ENCODE results near the gene LYPD1. TPM values are rescaled to one million over a fixed set of nuclear protein-coding genes. Genes with fewer than 3 reads are reported as not detected.

LYPD1 gene
- total and polyA plus RNA-seq, 2 experiments from 2014 or later = 1.5 to 4.2 TPM

DNA sequence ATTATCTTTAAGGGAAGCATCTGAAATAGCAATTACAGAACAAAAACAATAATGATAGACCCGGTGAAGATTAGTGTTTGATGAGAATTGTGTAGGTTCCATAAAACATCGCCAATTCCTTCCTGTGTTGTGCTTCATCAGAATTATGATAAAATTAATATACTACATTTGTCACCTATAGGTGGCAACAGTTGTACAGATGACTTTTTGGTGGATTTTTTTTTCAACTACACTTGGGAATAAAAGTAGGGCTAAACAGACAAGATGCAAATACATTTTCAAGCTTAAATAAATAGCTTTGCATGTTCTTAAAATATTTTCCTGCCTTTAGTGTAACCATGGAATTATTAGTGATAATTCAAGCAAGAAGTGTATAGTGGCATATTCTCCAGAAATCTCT, 7.0 kb upstream of the LYPD1 start:
- Histone ChIP-seq H3K4me2 (no peak overlapping the region), H4K20me1 (replicated peaks; ENCODE audit: insufficient read depth) (no peaks in the 10 kb centered on the region), H3K4me1 (ENCODE audit: insufficient read depth) (peaks cover under 1% of the 10 kb centered on the region; the same call in 1 of the 2 replicates), H3F3A (replicated peaks; ENCODE audit: low read depth) (no peaks in the 10 kb centered on the region), H3K27ac (ENCODE audit: low read depth) (no peak overlapping the region), H2AFZ (no peak overlapping the region), H3K79me2 (replicated peaks; ENCODE audit: insufficient read depth) (no peaks in the 10 kb centered on the region), H3K4me3 (no peak overlapping the region), H3K27me3 (ENCODE audit: insufficient read depth) (peaks cover 30% of the 10 kb centered on the region), H3K9me2 (ENCODE audit: insufficient read depth) (peaks cover 6% of the 10 kb centered on the region; the same call in 1 of the 2 replicates), H3K36me3 (ENCODE audit: insufficient read depth) (no peaks in the 10 kb centered on the region)
- Mint-ChIP-seq H3K4me1 (no peaks in the 10 kb centered on the region), H3K36me3 (ENCODE audit: low read depth) (no peaks in the 10 kb centered on the region), H3K4me3 (no peak overlapping the region), H3K27me3 (ENCODE audit: insufficient read depth, low read depth, poor library complexity) (peaks cover 9% of the 10 kb centered on the region), H3K27ac (no peak overlapping the region), H3K9me3 (no peaks in the 10 kb centered on the region)
- DNase-seq (ENCODE audit: low spot score) = no peak
- TF ChIP-seq EZH2phosphoT487 (IDR thresholded peaks at IDR 0.05; ENCODE audit: unreplicated experiment) (no peak), ZNF114 (CRISPR knock-in tag; IDR thresholded peaks at IDR 0.05) (no peak), EZH2 (IDR thresholded peaks at IDR 0.05; ENCODE audit: low read depth, unreplicated experiment) (no peak), POLR2AphosphoS5 (IDR thresholded peaks at IDR 0.05; ENCODE audit: low read depth) (no peak), NANOG (IDR thresholded peaks at IDR 0.05; ENCODE audit: borderline replicate concordance) (no peak), CREB1 (CRISPR knock-in tag; IDR thresholded peaks at IDR 0.05; ENCODE audit: low read depth) (no peak), STAT1 (IDR thresholded peaks at IDR 0.05; ENCODE audit: unreplicated experiment) (no peak), ZNF331 (CRISPR knock-in tag; IDR thresholded peaks at IDR 0.05; ENCODE audit: low read depth) (no peak), JUNB (IDR thresholded peaks at IDR 0.05; ENCODE audit: unreplicated experiment) (no peak), CTCF (conservative IDR thresholded peaks at IDR 0.05; ENCODE audit: low read depth in 2 of 2) (no peak)
- TF ChIP-seq, protein P1, sequence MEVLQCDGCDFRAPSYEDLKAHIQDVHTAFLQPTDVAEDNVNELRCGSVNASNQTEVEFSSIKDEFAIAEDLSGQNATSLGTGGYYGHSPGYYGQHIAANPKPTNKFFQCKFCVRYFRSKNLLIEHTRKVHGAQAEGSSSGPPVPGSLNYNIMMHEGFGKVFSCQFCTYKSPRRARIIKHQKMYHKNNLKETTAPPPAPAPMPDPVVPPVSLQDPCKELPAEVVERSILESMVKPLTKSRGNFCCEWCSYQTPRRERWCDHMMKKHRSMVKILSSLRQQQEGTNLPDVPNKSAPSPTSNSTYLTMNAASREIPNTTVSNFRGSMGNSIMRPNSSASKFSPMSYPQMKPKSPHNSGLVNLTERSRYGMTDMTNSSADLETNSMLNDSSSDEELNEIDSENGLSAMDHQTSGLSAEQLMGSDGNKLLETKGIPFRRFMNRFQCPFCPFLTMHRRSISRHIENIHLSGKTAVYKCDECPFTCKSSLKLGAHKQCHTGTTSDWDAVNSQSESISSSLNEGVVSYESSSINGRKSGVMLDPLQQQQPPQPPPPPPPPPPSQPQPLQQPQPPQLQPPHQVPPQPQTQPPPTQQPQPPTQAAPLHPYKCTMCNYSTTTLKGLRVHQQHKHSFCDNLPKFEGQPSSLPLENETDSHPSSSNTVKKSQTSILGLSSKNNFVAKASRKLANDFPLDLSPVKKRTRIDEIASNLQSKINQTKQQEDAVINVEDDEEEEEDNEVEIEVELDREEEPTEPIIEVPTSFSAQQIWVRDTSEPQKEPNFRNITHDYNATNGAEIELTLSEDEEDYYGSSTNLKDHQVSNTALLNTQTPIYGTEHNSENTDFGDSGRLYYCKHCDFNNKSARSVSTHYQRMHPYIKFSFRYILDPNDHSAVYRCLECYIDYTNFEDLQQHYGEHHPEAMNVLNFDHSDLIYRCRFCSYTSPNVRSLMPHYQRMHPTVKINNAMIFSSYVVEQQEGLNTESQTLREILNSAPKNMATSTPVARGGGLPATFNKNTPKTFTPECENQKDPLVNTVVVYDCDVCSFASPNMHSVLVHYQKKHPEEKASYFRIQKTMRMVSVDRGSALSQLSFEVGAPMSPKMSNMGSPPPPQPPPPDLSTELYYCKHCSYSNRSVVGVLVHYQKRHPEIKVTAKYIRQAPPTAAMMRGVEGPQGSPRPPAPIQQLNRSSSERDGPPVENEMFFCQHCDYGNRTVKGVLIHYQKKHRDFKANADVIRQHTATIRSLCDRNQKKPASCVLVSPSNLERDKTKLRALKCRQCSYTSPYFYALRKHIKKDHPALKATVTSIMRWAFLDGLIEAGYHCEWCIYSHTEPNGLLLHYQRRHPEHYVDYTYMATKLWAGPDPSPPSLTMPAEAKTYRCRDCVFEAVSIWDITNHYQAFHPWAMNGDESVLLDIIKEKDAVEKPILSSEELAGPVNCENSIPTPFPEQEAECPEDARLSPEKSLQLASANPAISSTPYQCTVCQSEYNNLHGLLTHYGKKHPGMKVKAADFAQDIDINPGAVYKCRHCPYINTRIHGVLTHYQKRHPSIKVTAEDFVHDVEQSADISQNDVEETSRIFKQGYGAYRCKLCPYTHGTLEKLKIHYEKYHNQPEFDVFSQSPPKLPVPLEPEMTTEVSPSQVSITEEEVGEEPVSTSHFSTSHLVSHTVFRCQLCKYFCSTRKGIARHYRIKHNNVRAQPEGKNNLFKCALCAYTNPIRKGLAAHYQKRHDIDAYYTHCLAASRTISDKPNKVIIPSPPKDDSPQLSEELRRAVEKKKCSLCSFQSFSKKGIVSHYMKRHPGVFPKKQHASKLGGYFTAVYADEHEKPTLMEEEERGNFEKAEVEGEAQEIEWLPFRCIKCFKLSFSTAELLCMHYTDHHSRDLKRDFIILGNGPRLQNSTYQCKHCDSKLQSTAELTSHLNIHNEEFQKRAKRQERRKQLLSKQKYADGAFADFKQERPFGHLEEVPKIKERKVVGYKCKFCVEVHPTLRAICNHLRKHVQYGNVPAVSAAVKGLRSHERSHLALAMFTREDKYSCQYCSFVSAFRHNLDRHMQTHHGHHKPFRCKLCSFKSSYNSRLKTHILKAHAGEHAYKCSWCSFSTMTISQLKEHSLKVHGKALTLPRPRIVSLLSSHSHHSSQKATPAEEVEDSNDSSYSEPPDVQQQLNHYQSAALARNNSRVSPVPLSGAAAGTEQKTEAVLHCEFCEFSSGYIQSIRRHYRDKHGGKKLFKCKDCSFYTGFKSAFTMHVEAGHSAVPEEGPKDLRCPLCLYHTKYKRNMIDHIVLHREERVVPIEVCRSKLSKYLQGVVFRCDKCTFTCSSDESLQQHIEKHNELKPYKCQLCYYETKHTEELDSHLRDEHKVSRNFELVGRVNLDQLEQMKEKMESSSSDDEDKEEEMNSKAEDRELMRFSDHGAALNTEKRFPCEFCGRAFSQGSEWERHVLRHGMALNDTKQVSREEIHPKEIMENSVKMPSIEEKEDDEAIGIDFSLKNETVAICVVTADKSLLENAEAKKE (CRISPR knock-in tag; IDR thresholded peaks at IDR 0.05) = no peak
- TF ChIP-seq, protein P2, sequence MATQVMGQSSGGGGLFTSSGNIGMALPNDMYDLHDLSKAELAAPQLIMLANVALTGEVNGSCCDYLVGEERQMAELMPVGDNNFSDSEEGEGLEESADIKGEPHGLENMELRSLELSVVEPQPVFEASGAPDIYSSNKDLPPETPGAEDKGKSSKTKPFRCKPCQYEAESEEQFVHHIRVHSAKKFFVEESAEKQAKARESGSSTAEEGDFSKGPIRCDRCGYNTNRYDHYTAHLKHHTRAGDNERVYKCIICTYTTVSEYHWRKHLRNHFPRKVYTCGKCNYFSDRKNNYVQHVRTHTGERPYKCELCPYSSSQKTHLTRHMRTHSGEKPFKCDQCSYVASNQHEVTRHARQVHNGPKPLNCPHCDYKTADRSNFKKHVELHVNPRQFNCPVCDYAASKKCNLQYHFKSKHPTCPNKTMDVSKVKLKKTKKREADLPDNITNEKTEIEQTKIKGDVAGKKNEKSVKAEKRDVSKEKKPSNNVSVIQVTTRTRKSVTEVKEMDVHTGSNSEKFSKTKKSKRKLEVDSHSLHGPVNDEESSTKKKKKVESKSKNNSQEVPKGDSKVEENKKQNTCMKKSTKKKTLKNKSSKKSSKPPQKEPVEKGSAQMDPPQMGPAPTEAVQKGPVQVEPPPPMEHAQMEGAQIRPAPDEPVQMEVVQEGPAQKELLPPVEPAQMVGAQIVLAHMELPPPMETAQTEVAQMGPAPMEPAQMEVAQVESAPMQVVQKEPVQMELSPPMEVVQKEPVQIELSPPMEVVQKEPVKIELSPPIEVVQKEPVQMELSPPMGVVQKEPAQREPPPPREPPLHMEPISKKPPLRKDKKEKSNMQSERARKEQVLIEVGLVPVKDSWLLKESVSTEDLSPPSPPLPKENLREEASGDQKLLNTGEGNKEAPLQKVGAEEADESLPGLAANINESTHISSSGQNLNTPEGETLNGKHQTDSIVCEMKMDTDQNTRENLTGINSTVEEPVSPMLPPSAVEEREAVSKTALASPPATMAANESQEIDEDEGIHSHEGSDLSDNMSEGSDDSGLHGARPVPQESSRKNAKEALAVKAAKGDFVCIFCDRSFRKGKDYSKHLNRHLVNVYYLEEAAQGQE (IDR thresholded peaks at IDR 0.05; ENCODE audit: unreplicated experiment) = no peak
- TF ChIP-seq, protein P3, sequence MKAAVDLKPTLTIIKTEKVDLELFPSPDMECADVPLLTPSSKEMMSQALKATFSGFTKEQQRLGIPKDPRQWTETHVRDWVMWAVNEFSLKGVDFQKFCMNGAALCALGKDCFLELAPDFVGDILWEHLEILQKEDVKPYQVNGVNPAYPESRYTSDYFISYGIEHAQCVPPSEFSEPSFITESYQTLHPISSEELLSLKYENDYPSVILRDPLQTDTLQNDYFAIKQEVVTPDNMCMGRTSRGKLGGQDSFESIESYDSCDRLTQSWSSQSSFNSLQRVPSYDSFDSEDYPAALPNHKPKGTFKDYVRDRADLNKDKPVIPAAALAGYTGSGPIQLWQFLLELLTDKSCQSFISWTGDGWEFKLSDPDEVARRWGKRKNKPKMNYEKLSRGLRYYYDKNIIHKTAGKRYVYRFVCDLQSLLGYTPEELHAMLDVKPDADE (IDR thresholded peaks at IDR 0.05) = no peak
- no peak for ATAC-seq
